Stimulated activated CD4-positive, alpha-beta T cell treated with anti-CD3 and anti-CD28 coated beads, Interleukin-1b, Interleukin-23, amount 100 ng/mL, for 48 hours (primary cell): ENCODE data around the gene TEX53.

Experiments used
- DNase-seq: peaks from one replicate; pipeline ENCODE4 v3.0.0-alpha.2; 2020

The TEX53 gene

GRCh38 chr9:114678795-114679194 lies 21.2 kb upstream of the TEX53 start:
- DNase-seq = no peak

- DNase-seq = no peak
These were observed 20.5 kb upstream of the TEX53 start for GRCh38 chr9:114678130-114678529.

- DNase-seq = no peak
These were observed 19.8 kb upstream of the TEX53 start for GRCh38 chr9:114677418-114677817.

GRCh38 chr9:114676901-114677300 lies 19.3 kb upstream of the TEX53 start:
- no peak for DNase-seq

- no peak for DNase-seq
These were observed 17.4 kb upstream of the TEX53 start for GRCh38 chr9:114674798-114675540.

- DNase-seq = no peak
These were observed 16.6 kb upstream of the TEX53 start for GRCh38 chr9:114674076-114674797.

GRCh38 chr9:114671605-114672004 lies 14.0 kb upstream of the TEX53 start:
- DNase-seq = no peak

- DNase-seq = no peak
These were observed 12.4 kb upstream of the TEX53 start for GRCh38 chr9:114669961-114670360.

- no peak for DNase-seq
These were observed 10.5 kb upstream of the TEX53 start for GRCh38 chr9:114668146-114668545.

GRCh38 chr9:114666851-114667250 lies 9.2 kb upstream of the TEX53 start:
- no peak for DNase-seq

GRCh38 chr9:114666401-114666800 lies 8.8 kb upstream of the TEX53 start:
- DNase-seq = no peak

- DNase-seq = no peak
These were observed 6.6 kb upstream of the TEX53 start for GRCh38 chr9:114664181-114664580.

GRCh38 chr9:114662081-114662989 lies 4.7 kb upstream of the TEX53 start:
- DNase-seq = peak; percentile 61

- DNase-seq = no peak
These were observed 1.3 kb downstream of the TEX53 start for GRCh38 chr9:114656301-114656700.

- DNase-seq = no peak
These were observed 1.9 kb downstream of the TEX53 start for GRCh38 chr9:114655689-114656088.

GRCh38 chr9:114653556-114654159 lies 3.9 kb downstream of the TEX53 start:
- DNase-seq = peak; percentile 75

GRCh38 chr9:114652776-114653555 lies 4.6 kb downstream of the TEX53 start:
- no peak for DNase-seq

GRCh38 chr9:114643896-114644295 lies 13.7 kb downstream of the TEX53 start:
- DNase-seq = no peak

- no peak for DNase-seq
These were observed 14.6 kb downstream of the TEX53 start for GRCh38 chr9:114643001-114643400.

- DNase-seq = no peak
These were observed 15.6 kb downstream of the TEX53 start for GRCh38 chr9:114641967-114642366.

- no peak for DNase-seq
These were observed 19.2 kb downstream of the TEX53 start for GRCh38 chr9:114638404-114638803.

- DNase-seq = no peak
These were observed 23.2 kb downstream of the TEX53 start for GRCh38 chr9:114634387-114634786.
